Measurements from ENCODE around the gene UGT1A8. TPM values are rescaled to one million over a fixed set of nuclear protein-coding genes. Genes with fewer than 3 reads are reported as not detected.

UGT1A8 gene
- polyA plus RNA-seq, 1 of the 3 experiments (the other 2 are of a cell fraction), result not detected

DNA sequence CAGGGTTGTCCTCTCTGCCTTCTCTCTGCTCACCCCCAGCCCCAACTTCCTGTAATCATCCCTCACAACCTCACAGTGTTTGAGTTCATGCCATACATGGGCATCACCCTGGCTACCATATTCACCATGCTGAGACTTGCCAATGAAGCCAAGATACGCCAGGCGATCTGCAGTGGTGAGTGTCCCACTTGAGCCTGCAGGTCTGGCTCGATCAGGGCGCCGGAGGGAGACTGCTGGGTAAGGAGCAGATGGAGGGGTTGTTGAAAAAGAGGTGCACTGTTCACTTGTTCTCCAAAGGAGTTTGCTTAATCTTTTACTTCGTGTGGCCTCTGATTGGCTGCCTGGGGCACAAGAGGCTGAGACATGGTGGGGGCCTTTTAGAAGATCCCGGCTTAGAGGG lies 175.3 kb downstream of the UGT1A8 start (continued):
- TF ChIP-seq, protein P1, sequence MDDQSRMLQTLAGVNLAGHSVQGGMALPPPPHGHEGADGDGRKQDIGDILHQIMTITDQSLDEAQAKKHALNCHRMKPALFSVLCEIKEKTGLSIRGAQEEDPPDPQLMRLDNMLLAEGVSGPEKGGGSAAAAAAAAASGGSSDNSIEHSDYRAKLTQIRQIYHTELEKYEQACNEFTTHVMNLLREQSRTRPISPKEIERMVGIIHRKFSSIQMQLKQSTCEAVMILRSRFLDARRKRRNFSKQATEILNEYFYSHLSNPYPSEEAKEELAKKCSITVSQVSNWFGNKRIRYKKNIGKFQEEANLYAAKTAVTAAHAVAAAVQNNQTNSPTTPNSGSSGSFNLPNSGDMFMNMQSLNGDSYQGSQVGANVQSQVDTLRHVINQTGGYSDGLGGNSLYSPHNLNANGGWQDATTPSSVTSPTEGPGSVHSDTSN (IDR thresholded peaks at IDR 0.05), result no peak
- TF ChIP-seq MXI1 (IDR thresholded peaks at IDR 0.05; ENCODE audit: low read depth, low read length), result no peak
- no peak for TF ChIP-seq GABPA (IDR thresholded peaks at IDR 0.05; ENCODE audit: low read depth)

DNA sequence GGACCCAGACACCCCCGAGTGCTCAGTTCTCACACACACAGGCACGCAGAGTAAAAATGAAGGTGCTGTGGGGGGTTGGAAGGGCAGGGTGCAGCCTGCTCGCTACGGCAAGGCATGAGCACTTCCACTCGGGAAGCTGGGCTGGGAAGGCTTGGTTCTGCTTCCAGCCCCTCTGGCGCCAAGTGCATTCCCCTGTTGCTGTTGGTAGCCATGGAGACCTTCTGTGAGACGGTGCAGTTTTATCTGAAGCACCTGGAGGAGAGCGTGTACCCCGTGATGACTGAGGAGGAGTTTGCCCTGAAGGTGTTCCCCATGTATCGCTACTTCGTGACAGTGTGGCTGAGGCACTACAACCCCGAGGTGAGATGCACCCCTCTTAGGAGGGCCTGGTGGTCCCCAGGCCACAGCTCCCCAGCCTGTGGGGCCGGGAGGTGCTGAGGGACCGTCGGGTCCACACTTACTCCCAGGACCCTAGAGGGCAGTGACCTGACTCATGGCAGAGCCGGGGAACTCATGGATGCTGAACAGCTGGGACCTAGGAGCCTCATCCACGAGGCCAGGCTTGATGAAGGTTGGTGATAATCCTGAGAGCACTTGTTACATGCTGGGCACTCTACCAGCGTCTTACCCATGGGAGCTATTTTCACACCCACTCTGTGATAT lies 176.2 kb downstream of the UGT1A8 start:
- no peaks in the 10 kb centered on the region for H3K27me3 ChIP-seq (ENCODE audit: insufficient read depth)
- H3K79me2 ChIP-seq (ENCODE audit: insufficient read depth), result no peaks in the 10 kb centered on the region
- ChIA-PET POLR2A (no interaction called here), CTCF (no interaction called here)
- TF ChIP-seq TEAD4 (IDR thresholded peaks at IDR 0.05; ENCODE audit: borderline replicate concordance, insufficient read depth), result no peak
- TF ChIP-seq, protein P2, sequence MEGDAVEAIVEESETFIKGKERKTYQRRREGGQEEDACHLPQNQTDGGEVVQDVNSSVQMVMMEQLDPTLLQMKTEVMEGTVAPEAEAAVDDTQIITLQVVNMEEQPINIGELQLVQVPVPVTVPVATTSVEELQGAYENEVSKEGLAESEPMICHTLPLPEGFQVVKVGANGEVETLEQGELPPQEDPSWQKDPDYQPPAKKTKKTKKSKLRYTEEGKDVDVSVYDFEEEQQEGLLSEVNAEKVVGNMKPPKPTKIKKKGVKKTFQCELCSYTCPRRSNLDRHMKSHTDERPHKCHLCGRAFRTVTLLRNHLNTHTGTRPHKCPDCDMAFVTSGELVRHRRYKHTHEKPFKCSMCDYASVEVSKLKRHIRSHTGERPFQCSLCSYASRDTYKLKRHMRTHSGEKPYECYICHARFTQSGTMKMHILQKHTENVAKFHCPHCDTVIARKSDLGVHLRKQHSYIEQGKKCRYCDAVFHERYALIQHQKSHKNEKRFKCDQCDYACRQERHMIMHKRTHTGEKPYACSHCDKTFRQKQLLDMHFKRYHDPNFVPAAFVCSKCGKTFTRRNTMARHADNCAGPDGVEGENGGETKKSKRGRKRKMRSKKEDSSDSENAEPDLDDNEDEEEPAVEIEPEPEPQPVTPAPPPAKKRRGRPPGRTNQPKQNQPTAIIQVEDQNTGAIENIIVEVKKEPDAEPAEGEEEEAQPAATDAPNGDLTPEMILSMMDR (IDR thresholded peaks at IDR 0.05), result no peak
- TF ChIP-seq, protein P3, sequence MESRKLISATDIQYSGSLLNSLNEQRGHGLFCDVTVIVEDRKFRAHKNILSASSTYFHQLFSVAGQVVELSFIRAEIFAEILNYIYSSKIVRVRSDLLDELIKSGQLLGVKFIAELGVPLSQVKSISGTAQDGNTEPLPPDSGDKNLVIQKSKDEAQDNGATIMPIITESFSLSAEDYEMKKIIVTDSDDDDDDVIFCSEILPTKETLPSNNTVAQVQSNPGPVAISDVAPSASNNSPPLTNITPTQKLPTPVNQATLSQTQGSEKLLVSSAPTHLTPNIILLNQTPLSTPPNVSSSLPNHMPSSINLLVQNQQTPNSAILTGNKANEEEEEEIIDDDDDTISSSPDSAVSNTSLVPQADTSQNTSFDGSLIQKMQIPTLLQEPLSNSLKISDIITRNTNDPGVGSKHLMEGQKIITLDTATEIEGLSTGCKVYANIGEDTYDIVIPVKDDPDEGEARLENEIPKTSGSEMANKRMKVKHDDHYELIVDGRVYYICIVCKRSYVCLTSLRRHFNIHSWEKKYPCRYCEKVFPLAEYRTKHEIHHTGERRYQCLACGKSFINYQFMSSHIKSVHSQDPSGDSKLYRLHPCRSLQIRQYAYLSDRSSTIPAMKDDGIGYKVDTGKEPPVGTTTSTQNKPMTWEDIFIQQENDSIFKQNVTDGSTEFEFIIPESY (IDR thresholded peaks at IDR 0.05; ENCODE audit: borderline replicate concordance, low read depth), result no peak
- TF ChIP-seq TCF12 (IDR thresholded peaks at IDR 0.05), result no peak
- no peak for TF ChIP-seq JUND (IDR thresholded peaks at IDR 0.05)
- TF ChIP-seq NFIC (IDR thresholded peaks at IDR 0.05; ENCODE audit: borderline replicate concordance), result no peak
- no peak for TF ChIP-seq POLR2AphosphoS5 (IDR thresholded peaks at IDR 0.05; ENCODE audit: low read depth, low read length)
- TF ChIP-seq SMC3 (IDR thresholded peaks at IDR 0.05; ENCODE audit: low read depth, low read length), result no peak
- no peak for TF ChIP-seq EP300 (IDR thresholded peaks at IDR 0.05; ENCODE audit: borderline replicate concordance in 1 of 2, low read depth in 1 of 2, low read length in 1 of 2)
- TF ChIP-seq, protein P4, sequence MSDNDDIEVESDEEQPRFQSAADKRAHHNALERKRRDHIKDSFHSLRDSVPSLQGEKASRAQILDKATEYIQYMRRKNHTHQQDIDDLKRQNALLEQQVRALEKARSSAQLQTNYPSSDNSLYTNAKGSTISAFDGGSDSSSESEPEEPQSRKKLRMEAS (IDR thresholded peaks at IDR 0.05; ENCODE audit: low read depth), result no peak
- DNase-seq, result no peak
- no peak overlapping the region for H3K27ac ChIP-seq (ENCODE audit: low read depth in 2 of 2, low read length in 1 of 2)
- H2AFZ ChIP-seq (ENCODE audit: low read depth), result no peak overlapping the region
- 63% methylated on average over 18 of the region's 18 CpGs for WGBS (ENCODE audit: low lambda C conversion rate)
- no peaks in the 10 kb centered on the region for H3K9me2 ChIP-seq
- H3K9me3 ChIP-seq, result no peaks in the 10 kb centered on the region
- no peak overlapping the region for H3K4me3 ChIP-seq (ENCODE audit: low read depth in 2 of 2, low read length in 1 of 2)
- no peak overlapping the region for H3K9ac ChIP-seq
- no peak overlapping the region for H3K4me2 ChIP-seq
- H4K20me1 ChIP-seq (ENCODE audit: insufficient read depth), result no peaks in the 10 kb centered on the region
- no peaks in the 10 kb centered on the region for H3K36me3 ChIP-seq (replicated peaks in 1 of 2; ENCODE audit: control insufficient read depth in 1 of 2, insufficient read depth in 2 of 2, low read length in 1 of 2)
- H3F3A ChIP-seq (replicated peaks; ENCODE audit: insufficient read depth), result no peaks in the 10 kb centered on the region
- H3K4me1 ChIP-seq (ENCODE audit: control insufficient read depth in 1 of 2, insufficient read depth in 2 of 2, low read depth in 1 of 2, low read length in 1 of 2), result no peaks in the 10 kb centered on the region

Measured in SK-N-SH (cell line).